ENCODE data around the gene ST3GAL3.

ST3GAL3 gene

GRCh38 chr1:43668956-43669355 lies 38.4 kb upstream of the ST3GAL3 start:
- no peak overlapping the region for H3K4me3 ChIP-seq (ENCODE audit: low read depth, low read length)
- TF ChIP-seq POLR2A (IDR thresholded peaks at IDR 0.05; ENCODE audit: extremely low read depth, insufficient read length) (no peak), MYC (IDR thresholded peaks at IDR 0.05; ENCODE audit: low read depth, low read length) (no peak)
- TF ChIP-seq, protein P1, sequence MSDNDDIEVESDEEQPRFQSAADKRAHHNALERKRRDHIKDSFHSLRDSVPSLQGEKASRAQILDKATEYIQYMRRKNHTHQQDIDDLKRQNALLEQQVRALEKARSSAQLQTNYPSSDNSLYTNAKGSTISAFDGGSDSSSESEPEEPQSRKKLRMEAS (IDR thresholded peaks at IDR 0.05; ENCODE audit: low read depth, low read length) = no peak
- TF ChIP-seq, protein P2, sequence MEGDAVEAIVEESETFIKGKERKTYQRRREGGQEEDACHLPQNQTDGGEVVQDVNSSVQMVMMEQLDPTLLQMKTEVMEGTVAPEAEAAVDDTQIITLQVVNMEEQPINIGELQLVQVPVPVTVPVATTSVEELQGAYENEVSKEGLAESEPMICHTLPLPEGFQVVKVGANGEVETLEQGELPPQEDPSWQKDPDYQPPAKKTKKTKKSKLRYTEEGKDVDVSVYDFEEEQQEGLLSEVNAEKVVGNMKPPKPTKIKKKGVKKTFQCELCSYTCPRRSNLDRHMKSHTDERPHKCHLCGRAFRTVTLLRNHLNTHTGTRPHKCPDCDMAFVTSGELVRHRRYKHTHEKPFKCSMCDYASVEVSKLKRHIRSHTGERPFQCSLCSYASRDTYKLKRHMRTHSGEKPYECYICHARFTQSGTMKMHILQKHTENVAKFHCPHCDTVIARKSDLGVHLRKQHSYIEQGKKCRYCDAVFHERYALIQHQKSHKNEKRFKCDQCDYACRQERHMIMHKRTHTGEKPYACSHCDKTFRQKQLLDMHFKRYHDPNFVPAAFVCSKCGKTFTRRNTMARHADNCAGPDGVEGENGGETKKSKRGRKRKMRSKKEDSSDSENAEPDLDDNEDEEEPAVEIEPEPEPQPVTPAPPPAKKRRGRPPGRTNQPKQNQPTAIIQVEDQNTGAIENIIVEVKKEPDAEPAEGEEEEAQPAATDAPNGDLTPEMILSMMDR (IDR thresholded peaks at IDR 0.05; ENCODE audit: low read depth, low read length) = no peak
- no peak for DNase-seq (ENCODE audit: low read depth)

DNA sequence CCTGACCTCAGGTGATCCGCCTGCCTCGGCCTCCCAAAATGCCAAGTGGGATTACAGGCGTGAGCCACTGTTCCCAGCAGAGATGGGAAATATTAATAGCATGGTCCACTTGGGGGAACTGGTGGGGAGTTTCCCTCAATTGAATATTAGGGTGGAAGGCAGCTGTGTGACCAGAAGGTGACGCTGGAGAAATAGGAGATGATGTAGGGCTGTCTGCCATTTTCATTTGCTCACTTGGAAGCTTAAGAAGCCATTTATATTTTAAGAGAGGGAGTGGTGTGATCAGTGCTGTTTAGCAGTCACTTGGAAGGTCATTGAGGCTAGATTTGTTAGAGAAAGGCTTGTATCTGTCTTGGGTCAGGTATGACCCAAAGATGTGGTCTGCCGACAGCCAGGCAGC lies 37.5 kb upstream of the ST3GAL3 start:
- TF ChIP-seq, protein P1 (IDR thresholded peaks at IDR 0.05; ENCODE audit: low read depth, low read length) = no peak
- TF ChIP-seq MYC (IDR thresholded peaks at IDR 0.05; ENCODE audit: low read depth, low read length) (no peak), POLR2A (IDR thresholded peaks at IDR 0.05; ENCODE audit: extremely low read depth, insufficient read length) (no peak)
- TF ChIP-seq, protein P2 (IDR thresholded peaks at IDR 0.05; ENCODE audit: low read depth, low read length) = no peak
- no peak for DNase-seq (ENCODE audit: low read depth)
- H3K4me3 ChIP-seq (ENCODE audit: low read depth, low read length) = no peak overlapping the region

DNA sequence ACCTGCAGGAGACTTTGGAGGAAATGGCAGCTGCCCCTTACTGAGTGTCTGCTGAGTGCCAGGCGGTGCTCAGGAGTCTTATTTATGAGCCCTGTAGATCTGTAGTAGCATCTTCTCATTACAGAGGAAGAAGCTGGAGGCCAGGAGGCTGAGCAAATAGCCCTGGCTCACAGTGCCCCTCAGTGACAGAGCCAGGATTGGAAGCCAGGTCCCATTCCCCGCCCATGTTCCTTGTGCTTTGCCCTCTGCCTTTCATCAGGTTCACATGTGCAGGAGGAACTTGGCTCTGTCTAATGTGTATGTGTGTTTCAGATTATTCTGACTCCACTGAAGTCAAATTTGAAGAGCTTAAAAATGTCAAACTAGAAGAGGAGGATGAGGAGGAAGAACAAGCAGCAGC lies 36.1 kb upstream of the ST3GAL3 start:
- no peak for TF ChIP-seq MYC (IDR thresholded peaks at IDR 0.05; ENCODE audit: low read depth, low read length)
- TF ChIP-seq, protein P2 (IDR thresholded peaks at IDR 0.05; ENCODE audit: low read depth, low read length) = no peak
- no peak for TF ChIP-seq POLR2A (IDR thresholded peaks at IDR 0.05; ENCODE audit: extremely low read depth, insufficient read length)
- TF ChIP-seq, protein P1 (IDR thresholded peaks at IDR 0.05; ENCODE audit: low read depth, low read length) = no peak
- DNase-seq (ENCODE audit: low read depth) = no peak
- H3K4me3 ChIP-seq (ENCODE audit: low read depth, low read length) = no peak overlapping the region

GRCh38 chr1:43671626-43672330 lies 35.6 kb upstream of the ST3GAL3 start:
- no peak for DNase-seq (ENCODE audit: low read depth)
- no peak overlapping the region for H3K4me3 ChIP-seq (ENCODE audit: low read depth, low read length)
- no peak for TF ChIP-seq POLR2A (IDR thresholded peaks at IDR 0.05; ENCODE audit: extremely low read depth, insufficient read length)
- TF ChIP-seq MYC (IDR thresholded peaks at IDR 0.05; ENCODE audit: low read depth, low read length) = no peak
- TF ChIP-seq, protein P2 (IDR thresholded peaks at IDR 0.05; ENCODE audit: low read depth, low read length) = no peak
- TF ChIP-seq, protein P1 (IDR thresholded peaks at IDR 0.05; ENCODE audit: low read depth, low read length) = no peak

DNA sequence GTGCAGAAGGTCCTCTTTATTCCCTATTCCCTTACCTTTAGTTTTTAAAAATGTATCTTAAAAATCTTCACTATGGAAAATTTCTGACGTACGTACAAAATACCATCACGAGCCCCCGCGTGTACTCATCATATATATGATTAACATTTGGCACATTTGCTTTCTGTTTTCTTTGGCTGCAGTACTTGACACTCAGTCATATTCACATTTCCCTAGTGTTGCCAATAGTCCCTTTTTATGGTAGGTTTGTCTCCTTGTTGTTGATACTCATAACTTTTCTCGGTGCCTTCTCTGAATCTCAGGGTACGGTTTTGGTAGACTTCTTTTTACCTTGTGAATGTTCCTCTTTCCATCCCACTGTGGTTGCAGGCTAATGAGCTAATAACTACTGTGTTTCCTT lies 34.1 kb upstream of the ST3GAL3 start:
- no peak for DNase-seq (ENCODE audit: low read depth)
- TF ChIP-seq, protein P2 (IDR thresholded peaks at IDR 0.05; ENCODE audit: low read depth, low read length) = no peak
- TF ChIP-seq MYC (IDR thresholded peaks at IDR 0.05; ENCODE audit: low read depth, low read length) (no peak), POLR2A (IDR thresholded peaks at IDR 0.05; ENCODE audit: extremely low read depth, insufficient read length) (no peak)
- TF ChIP-seq, protein P1 (IDR thresholded peaks at IDR 0.05; ENCODE audit: low read depth, low read length) = no peak
- no peak overlapping the region for H3K4me3 ChIP-seq (ENCODE audit: low read depth, low read length)

Measured in NB4 (cell line).